Effector memory CD8-positive, alpha-beta T cell (primary cell): Measurements from ENCODE around the gene LRP8.

Source experiments
- ATAC-seq: fragments of 150-1000 bp; cut with Tn5 transposase; replicated peaks from 2 replicates; pipeline ENCODE4 v1.10.0; 2021; ENCODE audit warnings: mild to moderate bottlenecking, moderate library complexity
- DNase-seq, 3 experiments: peaks; one replicate each; pipeline ENCODE4 v3.0.0; 2021
- H3K27ac Mint-ChIP-seq, 2 donors: one replicate each; pipeline ENCODE4 v1.8.0; 2022; ENCODE audit warnings: mild to moderate bottlenecking in 2 of 2, mixed read lengths in 2 of 2, moderate library complexity in 2 of 2
- H3K27me3 Mint-ChIP-seq, 2 donors: one replicate each; pipeline ENCODE4 v1.8.0; 2022; ENCODE audit warnings: mixed read lengths in 2 of 2
- H3K36me3 Mint-ChIP-seq: one replicate; pipeline ENCODE4 v1.8.0; 2022; ENCODE audit warnings: mild to moderate bottlenecking, moderate library complexity, mixed read lengths; ENCODE audit not compliant: insufficient read depth
- H3K4me1 Mint-ChIP-seq, 2 donors: one replicate each; pipeline ENCODE4 v1.8.0; 2022; ENCODE audit warnings: low read depth in 2 of 2, mixed read lengths in 2 of 2
- H3K4me3 Mint-ChIP-seq, 2 donors: one replicate each; pipeline ENCODE4 v1.8.0; 2022; ENCODE audit warnings: mild to moderate bottlenecking in 2 of 2, mixed read lengths in 2 of 2, moderate library complexity in 2 of 2
- H3K9me3 Mint-ChIP-seq, 2 donors: one replicate each; pipeline ENCODE4 v1.8.0; 2022; ENCODE audit warnings: mixed read lengths in 2 of 2

LRP8 gene

GRCh38 chr1:53350853-53351767 is 23.2 kb upstream of the LRP8 start:
- ATAC-seq (no peak), DNase-seq (no peak)
- no peaks in the 10 kb centered on the region for H3K36me3 Mint-ChIP-seq
- H3K4me1 Mint-ChIP-seq = no peaks in the 10 kb centered on the region
- no peak overlapping the region for H3K4me3 Mint-ChIP-seq
- no peak overlapping the region for H3K27ac Mint-ChIP-seq
- H3K9me3 Mint-ChIP-seq = no peaks in the 10 kb centered on the region
- H3K27me3 Mint-ChIP-seq = peaks cover 0 to 9% of the 10 kb centered on the region in 2 donors

- Mint-ChIP-seq H3K9me3 (no peaks in the 10 kb centered on the region), H3K4me1 (no peaks in the 10 kb centered on the region), H3K27me3 (peaks cover 0 to 9% of the 10 kb centered on the region in 2 donors), H3K4me3 (no peak overlapping the region), H3K27ac (no peak overlapping the region), H3K36me3 (no peaks in the 10 kb centered on the region)
- ATAC-seq (no peak), DNase-seq (no peak)
These were observed 22.3 kb upstream of the LRP8 start for GRCh38 chr1:53349968-53350852.

- peaks cover 0 to 14% of the 10 kb centered on the region in 2 donors for H3K27me3 Mint-ChIP-seq
- DNase-seq (no peak), ATAC-seq (no peak)
- H3K9me3 Mint-ChIP-seq = no peaks in the 10 kb centered on the region
- H3K4me3 Mint-ChIP-seq = no peak overlapping the region
- H3K4me1 Mint-ChIP-seq = no peaks in the 10 kb centered on the region
- no peak overlapping the region for H3K27ac Mint-ChIP-seq
- no peaks in the 10 kb centered on the region for H3K36me3 Mint-ChIP-seq
These were observed 21.5 kb upstream of the LRP8 start for GRCh38 chr1:53349369-53349835.

- no peaks in the 10 kb centered on the region for H3K4me1 Mint-ChIP-seq
- DNase-seq (no peak), ATAC-seq (no peak)
- peaks cover 0 to 17% of the 10 kb centered on the region in 2 donors for H3K27me3 Mint-ChIP-seq
- H3K9me3 Mint-ChIP-seq = no peaks in the 10 kb centered on the region
- no peaks in the 10 kb centered on the region for H3K36me3 Mint-ChIP-seq
- H3K27ac Mint-ChIP-seq = peak overlapping the region in 1 of 2 donors; percentile 44
- H3K4me3 Mint-ChIP-seq = no peak overlapping the region
These were observed 20.9 kb upstream of the LRP8 start for GRCh38 chr1:53348486-53349368.

- Mint-ChIP-seq H3K36me3 (no peaks in the 10 kb centered on the region), H3K27ac (no peak overlapping the region), H3K27me3 (peaks cover 0 to 12% of the 10 kb centered on the region in 2 donors), H3K9me3 (no peaks in the 10 kb centered on the region), H3K4me1 (no peaks in the 10 kb centered on the region), H3K4me3 (no peak overlapping the region)
- ATAC-seq = no peak
- DNase-seq = no peak
These were observed 18.9 kb upstream of the LRP8 start for GRCh38 chr1:53346814-53347176.

GRCh38 chr1:53345996-53346813 is 18.3 kb upstream of the LRP8 start:
- DNase-seq = no peak
- Mint-ChIP-seq H3K4me1 (no peaks in the 10 kb centered on the region), H3K9me3 (no peaks in the 10 kb centered on the region), H3K4me3 (no peak overlapping the region), H3K27me3 (peaks cover 0 to 12% of the 10 kb centered on the region in 2 donors), H3K36me3 (no peaks in the 10 kb centered on the region), H3K27ac (no peak overlapping the region)
- no peak for ATAC-seq

GRCh38 chr1:53344921-53345838 is 17.3 kb upstream of the LRP8 start:
- H3K36me3 Mint-ChIP-seq = no peaks in the 10 kb centered on the region
- H3K9me3 Mint-ChIP-seq = no peaks in the 10 kb centered on the region
- H3K27me3 Mint-ChIP-seq = peaks cover 0 to 12% of the 10 kb centered on the region in 2 donors
- ATAC-seq (no peak), DNase-seq (no peak)
- H3K4me3 Mint-ChIP-seq = no peak overlapping the region
- no peak overlapping the region for H3K27ac Mint-ChIP-seq
- H3K4me1 Mint-ChIP-seq = no peaks in the 10 kb centered on the region

- no peaks in the 10 kb centered on the region for H3K36me3 Mint-ChIP-seq
- H3K9me3 Mint-ChIP-seq = no peaks in the 10 kb centered on the region
- no peak overlapping the region for H3K27ac Mint-ChIP-seq
- ATAC-seq (no peak), DNase-seq (no peak)
- H3K4me3 Mint-ChIP-seq = no peak overlapping the region
- no peaks in the 10 kb centered on the region for H3K4me1 Mint-ChIP-seq
- H3K27me3 Mint-ChIP-seq = peaks cover 0 to 12% of the 10 kb centered on the region in 2 donors
These were observed 16.2 kb upstream of the LRP8 start for GRCh38 chr1:53343831-53344668.

- ATAC-seq (no peak), DNase-seq (no peak)
- H3K4me1 Mint-ChIP-seq = no peaks in the 10 kb centered on the region
- H3K27me3 Mint-ChIP-seq = peaks cover 0 to 12% of the 10 kb centered on the region in 2 donors
- H3K27ac Mint-ChIP-seq = no peak overlapping the region
- H3K9me3 Mint-ChIP-seq = no peaks in the 10 kb centered on the region
- H3K36me3 Mint-ChIP-seq = no peaks in the 10 kb centered on the region
- no peak overlapping the region for H3K4me3 Mint-ChIP-seq
These were observed 15.0 kb upstream of the LRP8 start for GRCh38 chr1:53342735-53343470.

- Mint-ChIP-seq H3K27me3 (peaks cover 0 to 12% of the 10 kb centered on the region in 2 donors), H3K9me3 (no peaks in the 10 kb centered on the region), H3K4me3 (no peak overlapping the region), H3K4me1 (no peaks in the 10 kb centered on the region), H3K36me3 (peaks cover 4% of the 10 kb centered on the region), H3K27ac (no peak overlapping the region)
- ATAC-seq (no peak), DNase-seq (no peak)
These were observed 14.3 kb upstream of the LRP8 start for GRCh38 chr1:53341961-53342707.
